ENCODE results near the gene GAD2.

DNA sequence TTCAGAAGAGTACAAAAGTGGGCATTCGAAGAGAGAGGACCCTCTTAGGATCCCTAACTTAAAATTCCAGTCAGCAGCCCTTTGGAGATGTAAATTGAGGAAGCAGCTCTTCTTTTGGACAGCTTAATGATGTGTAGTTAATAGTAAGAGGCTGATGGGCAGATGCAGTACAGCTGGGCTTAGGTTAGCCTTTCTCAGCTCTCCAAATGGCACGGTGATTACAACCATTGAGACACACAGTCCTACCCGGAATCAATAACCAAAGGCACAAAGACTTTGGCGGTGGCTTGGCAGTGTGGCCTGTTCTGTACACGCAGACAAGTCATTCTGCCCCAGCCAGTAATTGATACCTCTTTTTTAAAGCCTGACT lies 26.8 kb downstream of the GAD2 start:
- TF ChIP-seq, protein P1, sequence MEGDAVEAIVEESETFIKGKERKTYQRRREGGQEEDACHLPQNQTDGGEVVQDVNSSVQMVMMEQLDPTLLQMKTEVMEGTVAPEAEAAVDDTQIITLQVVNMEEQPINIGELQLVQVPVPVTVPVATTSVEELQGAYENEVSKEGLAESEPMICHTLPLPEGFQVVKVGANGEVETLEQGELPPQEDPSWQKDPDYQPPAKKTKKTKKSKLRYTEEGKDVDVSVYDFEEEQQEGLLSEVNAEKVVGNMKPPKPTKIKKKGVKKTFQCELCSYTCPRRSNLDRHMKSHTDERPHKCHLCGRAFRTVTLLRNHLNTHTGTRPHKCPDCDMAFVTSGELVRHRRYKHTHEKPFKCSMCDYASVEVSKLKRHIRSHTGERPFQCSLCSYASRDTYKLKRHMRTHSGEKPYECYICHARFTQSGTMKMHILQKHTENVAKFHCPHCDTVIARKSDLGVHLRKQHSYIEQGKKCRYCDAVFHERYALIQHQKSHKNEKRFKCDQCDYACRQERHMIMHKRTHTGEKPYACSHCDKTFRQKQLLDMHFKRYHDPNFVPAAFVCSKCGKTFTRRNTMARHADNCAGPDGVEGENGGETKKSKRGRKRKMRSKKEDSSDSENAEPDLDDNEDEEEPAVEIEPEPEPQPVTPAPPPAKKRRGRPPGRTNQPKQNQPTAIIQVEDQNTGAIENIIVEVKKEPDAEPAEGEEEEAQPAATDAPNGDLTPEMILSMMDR (IDR thresholded peaks at IDR 0.05), result no peak
- TF ChIP-seq, protein P2, sequence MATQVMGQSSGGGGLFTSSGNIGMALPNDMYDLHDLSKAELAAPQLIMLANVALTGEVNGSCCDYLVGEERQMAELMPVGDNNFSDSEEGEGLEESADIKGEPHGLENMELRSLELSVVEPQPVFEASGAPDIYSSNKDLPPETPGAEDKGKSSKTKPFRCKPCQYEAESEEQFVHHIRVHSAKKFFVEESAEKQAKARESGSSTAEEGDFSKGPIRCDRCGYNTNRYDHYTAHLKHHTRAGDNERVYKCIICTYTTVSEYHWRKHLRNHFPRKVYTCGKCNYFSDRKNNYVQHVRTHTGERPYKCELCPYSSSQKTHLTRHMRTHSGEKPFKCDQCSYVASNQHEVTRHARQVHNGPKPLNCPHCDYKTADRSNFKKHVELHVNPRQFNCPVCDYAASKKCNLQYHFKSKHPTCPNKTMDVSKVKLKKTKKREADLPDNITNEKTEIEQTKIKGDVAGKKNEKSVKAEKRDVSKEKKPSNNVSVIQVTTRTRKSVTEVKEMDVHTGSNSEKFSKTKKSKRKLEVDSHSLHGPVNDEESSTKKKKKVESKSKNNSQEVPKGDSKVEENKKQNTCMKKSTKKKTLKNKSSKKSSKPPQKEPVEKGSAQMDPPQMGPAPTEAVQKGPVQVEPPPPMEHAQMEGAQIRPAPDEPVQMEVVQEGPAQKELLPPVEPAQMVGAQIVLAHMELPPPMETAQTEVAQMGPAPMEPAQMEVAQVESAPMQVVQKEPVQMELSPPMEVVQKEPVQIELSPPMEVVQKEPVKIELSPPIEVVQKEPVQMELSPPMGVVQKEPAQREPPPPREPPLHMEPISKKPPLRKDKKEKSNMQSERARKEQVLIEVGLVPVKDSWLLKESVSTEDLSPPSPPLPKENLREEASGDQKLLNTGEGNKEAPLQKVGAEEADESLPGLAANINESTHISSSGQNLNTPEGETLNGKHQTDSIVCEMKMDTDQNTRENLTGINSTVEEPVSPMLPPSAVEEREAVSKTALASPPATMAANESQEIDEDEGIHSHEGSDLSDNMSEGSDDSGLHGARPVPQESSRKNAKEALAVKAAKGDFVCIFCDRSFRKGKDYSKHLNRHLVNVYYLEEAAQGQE (IDR thresholded peaks at IDR 0.05; ENCODE audit: insufficient read depth in 1 of 2, low read depth in 2 of 2, low read length in 1 of 2), result no peak
